Measurements from ENCODE around the gene SEC14L3.
A peak's percentile ranks its signal among the peaks of the same experiment; 100 is the strongest.

DNA sequence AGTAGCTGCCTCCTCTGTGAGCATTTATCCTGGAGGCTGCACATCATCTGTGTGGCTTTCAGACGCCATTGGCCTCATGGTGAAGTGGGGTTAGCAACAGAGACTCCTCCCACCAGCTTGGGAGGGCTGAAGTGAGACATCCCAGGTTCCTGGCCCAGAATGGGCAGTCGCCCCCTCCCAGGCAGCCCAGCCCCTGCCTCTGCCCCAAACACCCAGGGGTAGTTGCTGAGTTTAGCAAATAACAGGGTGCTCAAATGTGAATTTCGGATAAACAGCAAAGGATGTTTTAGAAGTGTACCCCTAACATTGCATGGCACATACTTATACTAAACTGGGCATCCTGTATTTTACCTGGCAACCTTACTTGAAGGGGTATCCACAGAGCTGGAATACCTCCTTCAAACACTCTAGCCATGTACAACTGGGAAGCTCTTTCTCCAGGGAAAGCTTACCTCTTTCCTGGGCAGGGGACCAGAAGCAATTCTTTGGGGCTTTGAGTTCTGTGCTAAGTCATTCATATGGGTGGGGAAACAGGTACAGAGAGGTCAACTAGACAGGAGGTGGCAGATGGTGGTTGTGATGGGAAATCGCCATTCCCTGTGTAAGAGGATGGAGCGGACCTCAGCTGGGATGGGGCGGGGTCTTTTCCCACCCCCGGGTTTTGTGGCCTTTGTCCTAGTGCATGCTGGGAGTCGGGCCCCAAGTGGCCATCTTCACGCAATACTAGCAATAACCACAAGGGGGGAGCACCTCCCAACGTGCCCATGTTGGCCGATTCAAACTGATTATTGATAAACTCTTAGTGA lies 27.0 kb downstream of the SEC14L3 start:
- TF ChIP-seq, protein P1, sequence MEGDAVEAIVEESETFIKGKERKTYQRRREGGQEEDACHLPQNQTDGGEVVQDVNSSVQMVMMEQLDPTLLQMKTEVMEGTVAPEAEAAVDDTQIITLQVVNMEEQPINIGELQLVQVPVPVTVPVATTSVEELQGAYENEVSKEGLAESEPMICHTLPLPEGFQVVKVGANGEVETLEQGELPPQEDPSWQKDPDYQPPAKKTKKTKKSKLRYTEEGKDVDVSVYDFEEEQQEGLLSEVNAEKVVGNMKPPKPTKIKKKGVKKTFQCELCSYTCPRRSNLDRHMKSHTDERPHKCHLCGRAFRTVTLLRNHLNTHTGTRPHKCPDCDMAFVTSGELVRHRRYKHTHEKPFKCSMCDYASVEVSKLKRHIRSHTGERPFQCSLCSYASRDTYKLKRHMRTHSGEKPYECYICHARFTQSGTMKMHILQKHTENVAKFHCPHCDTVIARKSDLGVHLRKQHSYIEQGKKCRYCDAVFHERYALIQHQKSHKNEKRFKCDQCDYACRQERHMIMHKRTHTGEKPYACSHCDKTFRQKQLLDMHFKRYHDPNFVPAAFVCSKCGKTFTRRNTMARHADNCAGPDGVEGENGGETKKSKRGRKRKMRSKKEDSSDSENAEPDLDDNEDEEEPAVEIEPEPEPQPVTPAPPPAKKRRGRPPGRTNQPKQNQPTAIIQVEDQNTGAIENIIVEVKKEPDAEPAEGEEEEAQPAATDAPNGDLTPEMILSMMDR (IDR thresholded peaks at IDR 0.05) = peak in 1 of 3 experiments; percentile 51
- TF ChIP-seq POLR2AphosphoS5 (IDR thresholded peaks at IDR 0.05; ENCODE audit: insufficient read depth in 1 of 2, low read depth in 1 of 2) = no peak
- no peak for TF ChIP-seq POLR2A (IDR thresholded peaks at IDR 0.05)
